HL-60 (cell line): Measurements from ENCODE around the gene AUP1.
"Not testable (repeated sequence)": the region's sequence is repeated elsewhere in the genome, so short reads cannot be mapped to it uniquely, and the experiment has no call there.

ENCODE experiments used
- DNase-seq, 2 experiments: peaks; one replicate each; pipeline ENCODE4 v3.0.0-alpha.2; 2010 to 2020; ENCODE audit warnings: low read depth in 1 of 2, low spot score in 1 of 2
- H3K27ac ChIP-seq: fragments of 250-450 bp; sonication (Bioruptor Pico); replicated peaks from 2 replicates; pipeline ENCODE4 v1.5.1; 2020; ENCODE audit warnings: mild to moderate bottlenecking, moderate library complexity
- H3K27me3 ChIP-seq: fragments of 250-450 bp; sonication (Bioruptor Pico); 2 replicates; pipeline ENCODE4 v1.5.1; 2021; ENCODE audit warnings: mild to moderate bottlenecking, moderate library complexity; ENCODE audit not compliant: insufficient read depth, poor library complexity, severe bottlenecking
- H3K4me3 ChIP-seq: replicated peaks from 2 replicates; pipeline ENCODE4 v1.5.1; 2011; ENCODE audit warnings: mild to moderate bottlenecking, control low read depth, low read length; ENCODE audit not compliant: insufficient read depth
- GABPA ChIP-seq: IDR thresholded peaks from 2 replicates; pipeline ENCODE4 v1.6.1; 2012; ENCODE audit warnings: low read depth
- POLR2AphosphoS5 ChIP-seq: IDR thresholded peaks from 2 replicates; pipeline ENCODE4 v1.6.1; 2012; ENCODE audit warnings: low read depth
- REST ChIP-seq: IDR thresholded peaks from 2 replicates; pipeline ENCODE4 v1.6.1; 2012; ENCODE audit warnings: low read depth; ENCODE audit not compliant: insufficient replicate concordance
- SPI1 ChIP-seq: IDR thresholded peaks from 2 replicates; pipeline ENCODE4 v1.6.1; 2012; ENCODE audit warnings: low read depth, mild to moderate bottlenecking, borderline replicate concordance
- TF ChIP-seq, protein P1 (sequence below): IDR thresholded peaks from one replicate; pipeline ENCODE4 v1.5.1; 2011; ENCODE audit warnings: low read length, control low read depth, inconsistent platforms; ENCODE audit not compliant: insufficient read depth

AUP1 gene

DNA sequence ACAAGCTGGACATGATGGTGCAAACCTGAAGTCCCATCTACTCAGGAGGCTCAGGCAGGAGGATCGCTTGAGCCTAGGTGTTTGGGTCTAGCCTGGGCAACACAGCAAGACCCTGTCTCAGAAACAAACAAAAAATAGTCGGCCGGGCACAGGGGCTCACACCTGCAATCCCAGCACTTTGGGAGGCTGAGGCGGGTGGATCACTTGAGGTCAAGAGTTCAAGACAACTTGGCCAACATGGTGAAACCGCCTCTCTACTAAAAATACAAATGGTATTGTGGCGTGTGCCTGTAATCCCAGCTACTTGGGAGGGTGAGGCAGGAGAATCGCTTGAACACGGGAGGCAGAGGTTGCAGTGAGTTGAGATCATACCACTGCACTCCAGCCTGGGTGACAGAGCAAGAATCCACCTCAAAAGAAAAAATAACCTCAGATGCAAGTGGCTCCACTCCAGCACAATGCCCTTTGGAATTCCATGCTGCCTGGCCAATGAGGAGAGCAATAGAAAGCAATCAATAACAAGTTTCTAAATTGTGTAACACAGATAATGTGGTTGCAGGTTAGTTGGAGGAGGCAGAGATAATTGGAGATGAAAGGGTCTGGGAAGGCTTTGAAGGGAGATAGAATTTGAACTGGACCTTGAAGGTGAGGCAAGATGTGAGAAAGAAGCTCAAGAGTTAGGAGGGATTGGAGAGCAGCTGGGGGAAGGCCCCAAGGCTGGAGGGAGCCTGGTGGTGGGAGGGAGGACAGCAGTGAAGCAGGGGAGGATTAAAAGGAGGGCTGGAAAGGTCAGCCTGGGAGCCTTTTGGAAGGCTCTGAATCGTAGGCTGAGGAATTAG, 40.6 kb downstream of the AUP1 start:
- TF ChIP-seq POLR2AphosphoS5 (no peak), SPI1 (no peak)
- no peak for DNase-seq
- H3K4me3 ChIP-seq = no peak overlapping the region
- H3K27me3 ChIP-seq = no peaks in the 10 kb centered on the region
- no peak overlapping the region for H3K27ac ChIP-seq

- Histone ChIP-seq H3K4me3 (no peak overlapping the region), H3K27ac (no peak overlapping the region), H3K27me3 (no peaks in the 10 kb centered on the region)
- TF ChIP-seq, protein P1, sequence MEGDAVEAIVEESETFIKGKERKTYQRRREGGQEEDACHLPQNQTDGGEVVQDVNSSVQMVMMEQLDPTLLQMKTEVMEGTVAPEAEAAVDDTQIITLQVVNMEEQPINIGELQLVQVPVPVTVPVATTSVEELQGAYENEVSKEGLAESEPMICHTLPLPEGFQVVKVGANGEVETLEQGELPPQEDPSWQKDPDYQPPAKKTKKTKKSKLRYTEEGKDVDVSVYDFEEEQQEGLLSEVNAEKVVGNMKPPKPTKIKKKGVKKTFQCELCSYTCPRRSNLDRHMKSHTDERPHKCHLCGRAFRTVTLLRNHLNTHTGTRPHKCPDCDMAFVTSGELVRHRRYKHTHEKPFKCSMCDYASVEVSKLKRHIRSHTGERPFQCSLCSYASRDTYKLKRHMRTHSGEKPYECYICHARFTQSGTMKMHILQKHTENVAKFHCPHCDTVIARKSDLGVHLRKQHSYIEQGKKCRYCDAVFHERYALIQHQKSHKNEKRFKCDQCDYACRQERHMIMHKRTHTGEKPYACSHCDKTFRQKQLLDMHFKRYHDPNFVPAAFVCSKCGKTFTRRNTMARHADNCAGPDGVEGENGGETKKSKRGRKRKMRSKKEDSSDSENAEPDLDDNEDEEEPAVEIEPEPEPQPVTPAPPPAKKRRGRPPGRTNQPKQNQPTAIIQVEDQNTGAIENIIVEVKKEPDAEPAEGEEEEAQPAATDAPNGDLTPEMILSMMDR = no peak
- TF ChIP-seq POLR2AphosphoS5 = no peak
- TF ChIP-seq REST = no peak
- no peak for TF ChIP-seq GABPA
- no peak for TF ChIP-seq SPI1
- no peak for DNase-seq
These were observed 43.4 kb downstream of the AUP1 start for GRCh38 chr2:74486141-74486540.

DNA sequence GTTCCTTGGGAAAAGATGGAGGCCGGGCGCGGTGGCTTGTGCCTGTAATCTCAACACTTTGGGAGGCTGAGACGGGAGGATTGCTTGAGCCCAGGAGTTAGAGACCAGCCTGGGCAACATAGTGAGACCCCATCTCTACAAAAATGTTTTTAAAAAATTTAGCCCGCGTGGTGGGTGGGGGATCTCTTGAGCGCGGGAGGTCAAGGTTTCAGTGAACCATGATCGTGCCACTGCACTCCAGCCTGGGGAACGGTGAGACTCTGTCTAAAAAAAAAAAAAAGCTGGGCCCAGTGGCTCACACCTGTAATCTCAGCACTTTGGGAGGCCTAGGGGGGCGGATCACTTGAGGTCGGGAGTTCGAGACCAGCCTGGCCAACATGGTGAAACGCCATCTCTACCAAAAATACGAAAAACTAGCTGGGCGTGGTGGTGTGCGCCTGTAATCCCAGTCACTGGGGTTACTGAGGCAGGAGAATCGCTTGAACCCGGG, 45.8 kb downstream of the AUP1 start:
- not testable (repeated sequence) for DNase-seq, H3K27me3 ChIP-seq
- Histone ChIP-seq H3K27ac (peak overlapping the region; percentile 75), H3K4me3 (peak overlapping the region; percentile 91)

DNA sequence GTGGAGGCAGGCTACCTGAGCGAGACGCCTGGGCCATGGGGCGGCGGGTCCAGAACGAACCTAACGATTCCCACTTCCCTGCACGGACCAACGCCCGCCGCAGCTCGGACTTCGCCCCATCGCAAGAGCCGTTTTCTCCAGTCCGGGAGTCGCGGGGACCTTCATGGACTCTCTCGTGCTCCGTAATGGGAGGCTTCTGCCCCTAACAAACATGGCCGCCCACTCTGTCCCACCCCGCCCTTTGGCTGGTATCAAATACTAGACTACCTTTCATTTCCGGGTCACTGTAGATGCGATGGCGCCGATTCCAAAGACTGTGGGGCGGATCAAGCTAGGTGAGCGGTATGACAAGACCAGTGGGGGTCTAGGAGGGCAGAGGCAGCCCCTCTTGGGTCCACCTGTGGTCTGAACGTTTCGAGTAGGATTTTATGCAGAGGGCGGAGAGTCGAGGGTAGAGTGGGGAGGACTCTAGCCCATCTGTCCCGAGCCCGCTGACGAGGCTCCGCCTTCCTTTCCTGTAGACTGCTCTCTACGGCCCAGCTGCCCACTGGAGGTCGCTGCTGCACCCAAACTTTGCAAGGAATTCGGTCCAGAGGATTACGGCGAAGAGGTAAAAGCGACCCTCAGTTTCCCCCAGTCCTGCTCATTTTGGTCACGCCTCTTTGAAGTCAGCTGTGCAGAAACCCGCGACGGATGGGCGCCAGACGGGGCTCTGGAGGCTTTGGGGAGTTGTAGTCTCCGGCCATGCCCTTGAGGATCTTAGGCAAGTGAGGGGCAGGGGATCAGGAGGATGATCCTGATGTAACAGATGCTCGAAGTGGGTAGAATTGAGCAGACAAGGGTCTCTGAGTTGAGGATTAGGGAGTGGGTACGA, 46.5 kb downstream of the AUP1 start, which contains the start of the genes CCDC142 and TTC31:
Gene CCDC142 (minus strand): TSS at position 198 of the 874 bp plus-strand sequence. CDS start 161 bp downstream, at position 37.
Gene TTC31 (plus strand): TSS at position 281 of the 874 bp plus-strand sequence. CDS start 15 bp downstream, at position 296.
- no peak for TF ChIP-seq SPI1
- TF ChIP-seq, protein P1 = peak; percentile 92
- no peak for TF ChIP-seq REST
- TF ChIP-seq POLR2AphosphoS5 = peak; percentile 47; the same call in 1 of the 2 replicates
- TF ChIP-seq GABPA = peak; percentile 87
- Histone ChIP-seq H3K4me3 (peak within 1 kb of the TSS; percentile 91), H3K27ac (peak within 1 kb of the TSS; percentile 75), H3K27me3 (no peaks in the 10 kb centered on the region)
- DNase-seq = peak in 1 of 2 experiments; percentile 98
